HG03460 (cell line): ENCODE measurements around the gene DNPEP.
"Not testable (repeated sequence)": the region's sequence is repeated elsewhere in the genome, so short reads cannot be mapped to it uniquely, and the experiment has no call there.

Experiments
- ATAC-seq: cut with Tn5 transposase; IDR thresholded peaks from one replicate; pipeline ENCODE4 v1.9.1; 2021; ENCODE audit not compliant: unreplicated experiment

Gene DNPEP

GRCh38 chr2:219419331-219420197 lies 31.9 kb upstream of the DNPEP start:
- ATAC-seq = no peak

GRCh38 chr2:219419012-219419324 lies 31.3 kb upstream of the DNPEP start:
- no peak for ATAC-seq

- no peak for ATAC-seq
Measured at GRCh38 chr2:219418155-219419011, 30.7 kb upstream of the DNPEP start, which contains the start of gene DES. Gene DES, plus strand, starts transcription at chr2:219418377. Its CDS starts 86 bp downstream, at chr2:219418463.

GRCh38 chr2:219417374-219417773 lies 29.7 kb upstream of the DNPEP start:
- ATAC-seq = no peak

DNA sequence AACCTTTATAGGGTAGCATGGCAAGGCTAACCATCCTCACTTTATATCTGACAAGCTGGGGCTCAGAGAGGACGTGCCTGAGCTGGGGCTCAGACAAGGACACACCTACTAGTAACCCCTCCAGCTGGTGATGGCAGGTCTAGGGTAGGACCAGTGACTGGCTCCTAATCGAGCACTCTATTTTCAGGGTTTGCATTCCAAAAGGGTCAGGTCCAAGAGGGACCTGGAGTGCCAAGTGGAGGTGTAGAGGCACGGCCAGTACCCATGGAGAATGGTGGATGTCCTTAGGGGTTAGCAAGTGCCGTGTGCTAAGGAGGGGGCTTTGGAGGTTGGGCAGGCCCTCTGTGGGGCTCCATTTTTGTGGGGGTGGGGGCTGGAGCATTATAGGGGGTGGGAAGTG lies 29.2 kb upstream of the DNPEP start:
- no peak for ATAC-seq

DNA sequence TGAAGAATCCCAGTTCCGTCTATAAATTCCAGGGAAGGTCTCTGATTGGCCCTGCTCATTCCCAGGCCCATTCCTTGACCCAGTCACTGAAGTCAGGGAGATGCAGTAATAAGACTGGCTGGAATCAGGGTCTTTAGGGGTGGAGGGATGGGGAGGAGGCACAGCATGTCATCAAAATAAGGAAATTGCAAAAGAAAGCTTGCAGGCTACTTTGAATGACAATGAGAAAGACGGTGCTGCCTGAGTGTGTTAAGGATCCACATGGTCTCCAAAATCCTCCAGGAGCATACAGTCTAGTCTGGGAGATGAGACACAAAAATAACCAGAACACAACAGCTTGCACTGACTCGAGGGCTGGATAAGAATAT lies 28.5 kb upstream of the DNPEP start:
- no peak for ATAC-seq

DNA sequence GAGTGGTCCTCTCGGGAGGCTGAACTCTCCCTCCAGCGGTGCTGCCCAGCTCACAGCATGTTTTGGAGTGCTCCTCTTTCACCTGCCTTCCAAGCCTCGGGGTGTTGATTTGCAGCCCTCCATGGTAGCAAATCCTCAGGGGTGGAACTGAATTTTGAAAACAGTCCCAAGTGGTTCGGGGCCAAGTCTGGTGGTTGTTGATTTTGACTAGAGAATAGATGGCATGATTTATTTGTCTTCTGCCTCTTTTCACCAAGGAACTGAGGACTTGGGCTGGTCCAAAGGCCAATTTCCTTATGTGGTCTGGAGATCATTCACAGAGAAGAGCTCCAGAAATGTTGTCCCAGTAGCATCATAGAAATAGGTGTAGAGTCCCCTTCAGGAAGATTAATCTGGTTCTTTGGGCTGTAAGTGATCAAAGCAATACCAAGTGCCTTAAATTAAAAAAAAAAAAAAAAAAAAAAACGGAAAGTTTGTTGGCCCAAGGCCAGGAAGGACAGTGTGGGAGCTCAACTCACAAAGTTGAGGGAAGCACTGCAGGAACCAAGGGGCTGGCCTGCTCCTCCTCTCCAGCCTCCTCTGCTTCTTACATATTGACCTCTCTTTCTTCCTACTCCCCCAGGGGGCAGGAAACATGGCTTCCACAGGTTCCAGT lies 28.0 kb upstream of the DNPEP start:
- no peak for ATAC-seq

- ATAC-seq = no peak
Measured at GRCh38 chr2:219414857-219415256, 27.1 kb upstream of the DNPEP start.

GRCh38 chr2:219410390-219410789 lies 22.7 kb upstream of the DNPEP start:
- ATAC-seq = no peak

DNA sequence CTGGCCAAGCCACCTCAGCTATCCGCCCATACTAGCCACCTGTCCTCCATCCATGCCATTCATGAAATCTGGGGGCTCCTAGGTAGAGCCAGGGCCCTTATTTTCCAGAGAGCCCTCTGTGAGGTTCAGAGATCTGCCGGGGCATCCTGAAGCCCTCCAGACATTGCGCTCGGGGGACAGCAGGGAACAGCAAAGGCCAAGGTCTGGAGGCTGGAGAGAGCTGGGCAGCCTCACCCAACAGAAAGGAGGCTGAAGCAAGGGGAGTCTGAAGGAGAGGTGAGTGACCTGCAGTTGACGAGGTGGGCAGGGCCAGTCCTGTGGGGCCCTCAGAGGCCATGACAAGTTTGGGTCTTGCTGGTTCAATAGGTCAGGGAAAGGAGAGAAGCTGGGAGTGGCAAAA lies 21.9 kb upstream of the DNPEP start:
- ATAC-seq = no peak

DNA sequence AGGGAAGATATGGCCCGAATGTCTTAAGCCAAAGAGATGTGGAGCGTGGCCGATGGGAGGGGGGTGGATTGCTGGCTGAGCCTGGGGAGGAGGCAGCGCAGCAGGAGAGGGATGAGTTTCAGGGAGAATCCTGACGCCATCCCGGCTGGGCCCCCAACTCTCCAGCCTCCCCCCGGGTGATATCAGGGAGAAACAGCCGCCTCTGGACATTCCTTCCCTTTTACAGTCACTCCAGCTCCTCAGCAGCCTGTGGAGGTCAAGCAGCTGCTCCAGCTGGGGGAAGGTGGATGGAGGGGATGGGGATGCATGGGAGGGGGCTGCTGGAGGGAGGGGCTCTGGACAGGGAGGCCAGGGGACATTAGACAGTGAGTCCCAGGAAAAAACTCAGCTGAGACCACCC lies 20.9 kb upstream of the DNPEP start:
- no peak for ATAC-seq

DNA sequence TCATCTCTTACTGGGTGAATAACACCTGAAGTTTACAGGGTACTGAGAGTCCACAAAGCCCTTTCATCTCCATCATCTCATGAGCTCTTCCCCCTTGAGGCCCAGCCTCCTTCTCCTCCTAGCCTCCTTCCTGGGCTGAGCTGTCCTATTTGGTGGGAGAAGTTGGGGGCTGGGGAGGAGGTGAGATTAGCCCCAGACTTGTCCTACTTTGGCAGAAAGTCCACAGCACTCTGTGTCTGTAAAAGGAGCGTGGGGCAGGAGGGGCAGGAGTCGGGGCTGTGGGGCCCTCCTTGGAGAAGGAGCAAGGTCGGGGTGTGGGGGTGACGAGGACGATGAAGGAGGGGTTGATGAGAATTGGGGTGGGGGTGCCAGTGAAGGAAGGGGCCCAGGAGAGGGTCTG lies 20.5 kb upstream of the DNPEP start:
- no peak for ATAC-seq

DNA sequence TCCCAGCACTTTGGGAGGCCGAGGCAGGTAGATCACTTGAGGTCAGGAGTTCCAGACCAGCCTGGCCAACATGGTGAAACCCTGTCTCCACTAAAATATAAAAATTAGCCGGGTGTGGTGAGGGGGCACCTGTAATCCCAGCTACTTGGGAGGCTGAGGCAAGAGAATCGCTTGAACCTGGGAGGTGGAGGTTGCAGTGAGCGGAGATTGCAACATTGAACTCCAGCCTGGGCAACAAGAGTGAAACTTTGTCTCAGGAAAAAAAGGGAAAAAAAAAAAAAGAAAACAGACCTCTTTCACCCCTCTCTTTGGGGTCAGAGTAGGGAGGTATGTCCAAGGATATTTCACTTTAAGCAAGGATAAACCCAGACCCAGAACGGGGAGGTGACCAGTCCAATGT lies 19.6 kb upstream of the DNPEP start:
- ATAC-seq = not testable (repeated sequence)

DNA sequence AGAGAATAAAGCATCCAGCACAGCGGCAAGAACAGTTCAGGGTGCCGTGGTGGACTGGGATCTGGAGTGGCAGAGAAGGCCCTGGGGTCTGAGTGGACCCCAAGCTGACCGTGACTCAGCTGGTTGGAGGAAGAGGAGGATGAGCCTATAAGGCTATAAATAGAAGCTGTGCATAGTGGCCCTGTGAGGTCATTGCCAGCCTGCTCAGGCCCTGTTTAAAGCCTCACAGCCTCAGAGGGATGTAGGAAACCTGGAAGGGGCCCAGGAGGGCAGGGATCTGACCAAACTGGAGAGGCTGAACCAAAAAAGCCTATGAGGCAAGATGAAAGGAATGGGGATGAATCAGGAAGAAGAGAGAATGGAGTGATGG lies 19.1 kb upstream of the DNPEP start:
- no peak for ATAC-seq

DNA sequence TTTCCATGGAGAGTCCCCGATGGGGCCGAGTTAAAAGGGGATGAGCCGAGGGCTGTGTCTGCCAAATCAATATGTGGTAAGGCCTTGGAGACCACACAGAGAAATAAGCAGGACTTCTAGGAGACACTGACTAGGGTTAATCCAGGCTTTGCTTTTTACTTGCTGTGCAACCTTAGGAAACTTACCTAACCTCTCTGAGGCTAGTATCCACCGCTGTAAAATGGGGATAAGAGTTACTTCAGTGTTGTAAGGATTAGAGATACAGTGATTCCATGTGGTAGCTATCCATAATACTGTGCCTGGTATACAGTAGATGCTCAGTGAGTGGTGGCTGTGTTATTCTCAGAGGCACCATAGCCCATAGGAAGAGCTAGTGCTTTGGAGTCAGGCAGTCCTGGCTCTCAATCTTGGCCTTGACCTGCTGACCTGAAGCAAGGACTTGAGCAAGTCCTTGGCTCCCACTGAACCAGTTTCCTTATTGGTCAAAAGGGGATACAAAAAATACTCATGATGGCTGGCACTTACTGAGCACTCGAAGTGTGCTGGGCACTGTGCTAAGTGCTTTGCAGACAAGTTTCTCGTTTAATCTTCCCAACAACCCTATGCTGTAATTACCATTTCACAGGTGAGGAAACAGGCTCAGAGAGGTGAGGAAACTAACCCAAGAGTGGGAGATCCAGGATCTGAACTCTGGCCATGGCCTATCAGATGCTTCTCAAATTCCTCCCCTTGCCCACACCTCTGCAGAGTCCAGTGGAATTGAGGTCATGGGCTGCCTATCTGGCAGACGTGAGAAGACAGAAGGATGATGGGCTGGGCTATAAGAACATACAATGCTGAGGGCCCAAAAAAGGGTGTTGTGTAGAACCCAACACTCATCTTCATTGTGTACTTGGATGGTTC lies 18.5 kb upstream of the DNPEP start:
- ATAC-seq = no peak

GRCh38 chr2:219405451-219405850 lies 17.7 kb upstream of the DNPEP start:
- ATAC-seq = no peak

- no peak for ATAC-seq
Measured at GRCh38 chr2:219404954-219405353, 17.2 kb upstream of the DNPEP start.

GRCh38 chr2:219404291-219404910 lies 16.7 kb upstream of the DNPEP start:
- ATAC-seq = no peak

DNA sequence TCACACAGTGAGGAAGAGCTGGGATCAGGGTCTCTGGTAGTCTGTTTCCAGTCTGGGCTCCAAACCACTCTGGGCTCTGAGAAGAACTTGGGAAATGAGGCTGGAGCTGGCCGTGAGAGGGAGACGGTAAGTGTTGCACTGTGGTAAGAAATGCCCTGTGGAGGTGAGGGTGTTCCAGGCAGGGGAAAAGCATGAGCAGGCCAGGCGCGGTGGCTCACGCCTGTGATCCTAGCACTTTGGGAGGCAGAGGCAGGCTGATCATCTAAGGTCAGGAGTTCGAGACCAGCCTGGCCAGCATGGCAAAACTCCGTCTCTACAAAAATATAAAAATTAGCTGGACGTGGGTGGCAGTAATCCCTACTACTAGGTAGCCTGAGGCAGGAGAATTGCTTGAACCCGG lies 16.1 kb upstream of the DNPEP start:
- no peak for ATAC-seq
